Nephron progenitor cell (in vitro differentiated cells): ENCODE data around the gene SMARCA1.
"Not testable (repeated sequence)": the region's sequence is repeated elsewhere in the genome, so short reads cannot be mapped to it uniquely, and the experiment has no call there.

Experiments used
- DNase-seq: peaks from one replicate; pipeline ENCODE4 v3.0.0; 2021
- H3K27ac Mint-ChIP-seq: 2 replicates; pipeline ENCODE4 v1.8.0; 2021; ENCODE audit warnings: mild to moderate bottlenecking, moderate library complexity, mixed read lengths
- H3K27me3 Mint-ChIP-seq: 2 replicates; pipeline ENCODE4 v1.8.0; 2021; ENCODE audit warnings: mild to moderate bottlenecking, low read depth, mixed read lengths; ENCODE audit not compliant: poor library complexity
- H3K36me3 Mint-ChIP-seq: 2 replicates; pipeline ENCODE4 v1.8.0; 2021; ENCODE audit warnings: low read depth, mixed read lengths
- H3K4me1 Mint-ChIP-seq: 2 replicates; pipeline ENCODE4 v1.8.0; 2021; ENCODE audit warnings: mixed read lengths
- H3K4me3 Mint-ChIP-seq: 2 replicates; pipeline ENCODE4 v1.8.0; 2021; ENCODE audit warnings: mild to moderate bottlenecking, moderate library complexity, mixed read lengths
- H3K9me3 Mint-ChIP-seq: 2 replicates; pipeline ENCODE4 v1.8.0; 2021; ENCODE audit warnings: mild to moderate bottlenecking, moderate library complexity, mixed read lengths
- CTCF ChIP-seq: fragments of 200-600 bp; sonication (generic); IDR thresholded peaks from 2 replicates; pipeline ENCODE4 v1.5.0; 2021; ENCODE audit warnings: antibody characterized with exemption

The SMARCA1 gene, protein sequence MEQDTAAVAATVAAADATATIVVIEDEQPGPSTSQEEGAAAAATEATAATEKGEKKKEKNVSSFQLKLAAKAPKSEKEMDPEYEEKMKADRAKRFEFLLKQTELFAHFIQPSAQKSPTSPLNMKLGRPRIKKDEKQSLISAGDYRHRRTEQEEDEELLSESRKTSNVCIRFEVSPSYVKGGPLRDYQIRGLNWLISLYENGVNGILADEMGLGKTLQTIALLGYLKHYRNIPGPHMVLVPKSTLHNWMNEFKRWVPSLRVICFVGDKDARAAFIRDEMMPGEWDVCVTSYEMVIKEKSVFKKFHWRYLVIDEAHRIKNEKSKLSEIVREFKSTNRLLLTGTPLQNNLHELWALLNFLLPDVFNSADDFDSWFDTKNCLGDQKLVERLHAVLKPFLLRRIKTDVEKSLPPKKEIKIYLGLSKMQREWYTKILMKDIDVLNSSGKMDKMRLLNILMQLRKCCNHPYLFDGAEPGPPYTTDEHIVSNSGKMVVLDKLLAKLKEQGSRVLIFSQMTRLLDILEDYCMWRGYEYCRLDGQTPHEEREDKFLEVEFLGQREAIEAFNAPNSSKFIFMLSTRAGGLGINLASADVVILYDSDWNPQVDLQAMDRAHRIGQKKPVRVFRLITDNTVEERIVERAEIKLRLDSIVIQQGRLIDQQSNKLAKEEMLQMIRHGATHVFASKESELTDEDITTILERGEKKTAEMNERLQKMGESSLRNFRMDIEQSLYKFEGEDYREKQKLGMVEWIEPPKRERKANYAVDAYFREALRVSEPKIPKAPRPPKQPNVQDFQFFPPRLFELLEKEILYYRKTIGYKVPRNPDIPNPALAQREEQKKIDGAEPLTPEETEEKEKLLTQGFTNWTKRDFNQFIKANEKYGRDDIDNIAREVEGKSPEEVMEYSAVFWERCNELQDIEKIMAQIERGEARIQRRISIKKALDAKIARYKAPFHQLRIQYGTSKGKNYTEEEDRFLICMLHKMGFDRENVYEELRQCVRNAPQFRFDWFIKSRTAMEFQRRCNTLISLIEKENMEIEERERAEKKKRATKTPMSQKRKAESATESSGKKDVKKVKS

DNA sequence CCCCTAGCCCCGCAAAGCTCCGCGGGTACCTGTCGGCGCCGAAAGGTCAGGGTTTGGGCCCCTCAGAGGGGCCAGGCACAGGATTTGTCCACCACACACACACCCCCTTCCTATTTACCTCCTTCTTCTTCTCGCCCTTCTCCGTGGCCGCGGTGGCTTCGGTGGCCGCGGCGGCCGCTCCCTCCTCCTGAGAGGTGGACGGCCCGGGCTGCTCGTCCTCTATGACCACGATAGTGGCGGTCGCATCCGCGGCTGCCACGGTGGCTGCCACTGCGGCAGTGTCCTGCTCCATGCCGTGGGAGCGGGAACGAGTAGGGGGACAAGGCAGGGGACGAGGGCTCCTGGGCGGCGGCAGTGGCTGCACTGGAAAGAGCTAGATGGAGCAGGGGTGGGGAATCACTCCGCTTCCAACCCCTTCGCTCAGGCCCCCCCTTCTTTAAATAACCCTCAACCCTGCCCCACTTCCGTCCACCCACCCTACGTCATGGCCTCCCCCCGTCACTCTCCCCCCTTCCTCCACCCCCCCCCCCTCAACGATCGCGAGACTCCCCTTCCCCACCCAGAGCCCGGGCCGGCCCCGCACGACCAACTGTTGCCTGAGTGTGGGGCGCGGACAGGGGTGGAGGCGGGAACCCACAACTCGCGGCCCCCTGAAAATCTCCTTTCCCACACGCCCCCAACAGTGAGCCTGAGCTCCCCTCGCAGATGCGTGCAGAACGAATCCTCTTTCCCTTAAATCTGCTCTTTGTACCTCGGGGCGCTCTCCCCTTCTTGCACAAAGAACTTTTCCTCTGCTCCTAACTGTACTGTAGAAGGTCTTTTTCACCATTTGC lies at the start of gene SMARCA1:
Gene SMARCA1 (minus strand): TSS at position 412 of the 833 bp plus-strand sequence. CDS start 120 bp downstream, at position 292.
- Mint-ChIP-seq H3K27me3 (no peaks in the 10 kb centered on the region), H3K27ac (peak within 1 kb of the TSS; percentile 97), H3K4me3 (peak within 1 kb of the TSS; percentile 98), H3K4me1 (peaks cover 32% of the 10 kb centered on the region), H3K36me3 (peaks cover 13% of the 10 kb centered on the region), H3K9me3 (peaks cover 3% of the 10 kb centered on the region)
- no peak for TF ChIP-seq CTCF
- peak; percentile 73 for DNase-seq

- DNase-seq: no peak
- H3K36me3 Mint-ChIP-seq: peaks cover 84% of the 10 kb centered on the region
- no peaks in the 10 kb centered on the region for H3K27me3 Mint-ChIP-seq
- no peak overlapping the region for H3K27ac Mint-ChIP-seq
- H3K4me3 Mint-ChIP-seq: no peak overlapping the region
- no peaks in the 10 kb centered on the region for H3K4me1 Mint-ChIP-seq
- no peak for TF ChIP-seq CTCF
- H3K9me3 Mint-ChIP-seq: no peaks in the 10 kb centered on the region
Measured at GRCh38 chrX:129572422-129572821, 49.1 kb upstream of the SMARCA1 start.

- no peak for TF ChIP-seq CTCF
- DNase-seq: no peak
- Mint-ChIP-seq H3K4me1 (no peaks in the 10 kb centered on the region), H3K27me3 (no peaks in the 10 kb centered on the region), H3K27ac (no peak overlapping the region), H3K4me3 (no peak overlapping the region), H3K9me3 (peaks cover 2% of the 10 kb centered on the region), H3K36me3 (peaks cover 75% of the 10 kb centered on the region)
Measured at GRCh38 chrX:129568349-129568748, 45.1 kb upstream of the SMARCA1 start.

DNA sequence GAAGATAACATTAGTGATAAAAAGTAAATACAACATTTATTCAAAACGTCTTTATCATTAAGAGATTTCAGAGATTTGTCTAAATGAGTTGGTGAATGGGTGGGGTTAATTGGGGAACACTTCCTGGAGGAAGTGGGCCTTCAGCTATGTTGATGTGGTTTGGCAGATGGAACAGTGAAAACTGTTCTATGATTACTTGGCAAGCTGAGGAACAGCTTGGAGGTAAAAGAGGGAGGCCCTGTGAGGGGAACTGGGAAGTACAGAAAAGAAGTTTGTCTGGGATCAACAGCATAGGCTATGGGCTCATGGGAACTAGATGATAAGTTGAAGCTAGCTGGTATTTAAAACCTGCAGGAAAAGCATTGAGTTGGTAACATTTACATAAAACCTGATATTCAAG lies 42.8 kb upstream of the SMARCA1 start:
- H3K36me3 Mint-ChIP-seq: peaks cover 77% of the 10 kb centered on the region
- no peak for TF ChIP-seq CTCF
- peaks cover 4% of the 10 kb centered on the region for H3K9me3 Mint-ChIP-seq
- peak overlapping the region; percentile 35 for H3K27ac Mint-ChIP-seq
- no peak overlapping the region for H3K4me3 Mint-ChIP-seq
- H3K27me3 Mint-ChIP-seq: no peaks in the 10 kb centered on the region
- no peak for DNase-seq
- no peaks in the 10 kb centered on the region for H3K4me1 Mint-ChIP-seq

DNA sequence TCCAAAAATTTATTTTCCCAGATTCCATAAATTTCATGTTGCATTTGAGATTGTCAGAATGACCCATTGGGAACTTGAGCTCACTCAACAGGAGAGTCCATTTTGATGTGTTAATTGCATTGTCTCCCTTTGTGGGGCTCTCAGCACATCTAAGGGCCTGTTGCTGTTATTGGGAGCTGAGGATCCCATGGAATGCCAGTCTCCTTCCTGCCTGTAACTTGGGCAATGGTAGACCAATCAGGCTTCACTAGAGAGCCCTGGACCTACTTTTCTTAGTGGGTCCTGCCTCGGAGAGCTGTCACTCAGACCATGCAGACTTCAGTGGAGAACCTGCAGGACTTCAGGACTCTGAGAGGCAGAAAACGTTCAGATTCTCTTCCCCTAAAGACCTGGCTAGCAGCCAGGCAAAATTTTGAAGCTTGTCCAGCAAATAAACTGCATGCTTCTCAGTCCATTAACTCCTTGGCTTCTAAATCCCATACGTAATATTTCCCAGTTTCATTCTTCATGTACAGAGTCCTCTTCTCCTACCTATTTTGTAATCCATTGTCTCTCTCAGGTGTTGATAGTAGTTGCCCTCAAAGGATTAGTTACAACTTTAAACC lies 41.9 kb upstream of the SMARCA1 start:
- H3K27ac Mint-ChIP-seq: no peak overlapping the region
- no peak overlapping the region for H3K4me3 Mint-ChIP-seq
- H3K27me3 Mint-ChIP-seq: no peaks in the 10 kb centered on the region
- H3K9me3 Mint-ChIP-seq: peaks cover 4% of the 10 kb centered on the region
- DNase-seq: no peak
- H3K4me1 Mint-ChIP-seq: no peaks in the 10 kb centered on the region
- TF ChIP-seq CTCF: no peak
- peaks cover 79% of the 10 kb centered on the region for H3K36me3 Mint-ChIP-seq

GRCh38 chrX:129564345-129564744 lies 41.1 kb upstream of the SMARCA1 start:
- peaks cover 83% of the 10 kb centered on the region for H3K36me3 Mint-ChIP-seq
- H3K9me3 Mint-ChIP-seq, H3K4me1 Mint-ChIP-seq, H3K27me3 Mint-ChIP-seq, H3K27ac Mint-ChIP-seq, H3K4me3 Mint-ChIP-seq, DNase-seq: not testable (repeated sequence)
